OCI-LY1 (cell line): ENCODE data around the gene RPS21.

Source experiments
- H2AFZ ChIP-seq: fragments of 200-600 bp; sonication (generic), shearing (Covaris generic); 2 replicates; pipeline ENCODE4 v1.6.0; 2014; ENCODE audit warnings: antibody characterized with exemption, mild to moderate bottlenecking, low read length
- H3F3A ChIP-seq: fragments of 200-600 bp; sonication (generic), shearing (Covaris generic); 2 replicates; pipeline ENCODE4 v1.6.0; 2014; ENCODE audit warnings: mild to moderate bottlenecking, antibody characterized with exemption, low read length, moderate library complexity; ENCODE audit not compliant: insufficient read depth
- H3K27ac ChIP-seq: fragments of 200-600 bp; sonication (generic); 2 replicates; pipeline ENCODE4 v1.5.1; 2014; ENCODE audit warnings: low read length, mixed run types, mild to moderate bottlenecking, low read depth; ENCODE audit not compliant: poor library complexity, severe bottlenecking
- H3K27me3 ChIP-seq: fragments of 200-600 bp; sonication (generic); 2 replicates; pipeline ENCODE4 v1.6.0; 2014; ENCODE audit warnings: antibody characterized with exemption, mild to moderate bottlenecking, low read length, moderate library complexity; ENCODE audit not compliant: insufficient read depth
- H3K36me3 ChIP-seq: fragments of 200-600 bp; sonication (generic); 2 replicates; pipeline ENCODE4 v1.6.1; 2014; ENCODE audit warnings: mild to moderate bottlenecking, antibody characterized with exemption, low read length, moderate library complexity, mixed read lengths; ENCODE audit not compliant: insufficient read depth
- H3K4me1 ChIP-seq: fragments of 200-600 bp; sonication (generic); 2 replicates; pipeline ENCODE4 v1.5.1; 2014; ENCODE audit warnings: mild to moderate bottlenecking, low read length, moderate library complexity; ENCODE audit not compliant: insufficient read depth, severe bottlenecking
- H3K4me2 ChIP-seq: fragments of 200-600 bp; sonication (generic), shearing (Covaris generic); 2 replicates; pipeline ENCODE4 v1.6.1; 2014; ENCODE audit warnings: low read length
- H3K4me3 ChIP-seq: fragments of 200-600 bp; sonication (generic); 2 replicates; pipeline ENCODE4 v1.5.1; 2014; ENCODE audit warnings: low read length, low read depth, mild to moderate bottlenecking, mixed read lengths; ENCODE audit not compliant: poor library complexity, severe bottlenecking
- H3K79me2 ChIP-seq: fragments of 200-600 bp; shearing (Covaris generic); 2 replicates; pipeline ENCODE4 v1.6.1; 2016; ENCODE audit warnings: mixed run types, low read length, mixed read lengths; ENCODE audit not compliant: insufficient read depth
- H3K9ac ChIP-seq: fragments of 200-600 bp; sonication (generic), shearing (Covaris generic); 2 replicates; pipeline ENCODE4 v1.6.1; 2014; ENCODE audit warnings: mild to moderate bottlenecking, low read length, mixed read lengths
- H3K9me2 ChIP-seq: fragments of 200-600 bp; sonication (generic), shearing (Covaris generic); 2 replicates; pipeline ENCODE4 v1.6.1; 2014; ENCODE audit warnings: low read depth, mild to moderate bottlenecking, low read length, mixed read lengths
- H3K9me3 ChIP-seq: fragments of 200-600 bp; shearing (Covaris generic); 2 replicates; pipeline ENCODE4 v1.6.1; 2014; ENCODE audit warnings: low read length, mixed read lengths
- H4K20me1 ChIP-seq: fragments of 200-600 bp; sonication (generic), shearing (Covaris generic); 2 replicates; pipeline ENCODE4 v1.6.0; 2016; ENCODE audit warnings: mild to moderate bottlenecking, low read length; ENCODE audit not compliant: insufficient read depth
- EZH2 ChIP-seq: fragments of 200-600 bp; sonication (generic), shearing (Covaris generic); IDR thresholded peaks from 2 replicates; pipeline ENCODE4 v1.8.0; 2017; ENCODE audit warnings: borderline replicate concordance, mixed run types, mild to moderate bottlenecking, antibody characterized with exemption, low read length, moderate library complexity, mixed read lengths
- TF ChIP-seq, protein P1 (sequence below): fragments of 200-600 bp; sonication (generic), shearing (Covaris generic); IDR thresholded peaks from 2 replicates; pipeline ENCODE4 v1.5.1; 2017; ENCODE audit warnings: mild to moderate bottlenecking, antibody characterized with exemption, low read length, moderate library complexity, mixed read lengths

RPS21 gene

DNA sequence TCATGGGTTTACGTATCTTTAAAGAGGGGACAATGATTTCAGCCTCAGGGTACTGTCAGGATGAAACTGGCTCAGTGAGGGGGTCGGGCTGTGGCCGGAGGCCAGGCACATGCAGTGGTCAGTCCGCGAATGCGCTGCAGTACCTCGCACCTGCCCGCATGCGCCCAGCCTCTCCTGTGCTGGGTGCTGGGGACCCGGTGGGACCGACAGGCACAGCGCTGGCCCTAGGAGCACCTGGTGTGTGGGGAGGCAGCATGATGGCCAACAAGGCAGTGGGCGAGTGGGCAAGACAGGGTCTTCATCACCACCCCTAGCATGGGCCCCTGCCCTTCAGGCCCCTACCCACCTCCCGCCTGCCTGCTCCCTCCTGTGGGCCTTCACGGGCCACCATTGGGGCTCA, 21.2 kb downstream of the RPS21 start:
- Histone ChIP-seq H3K36me3 (peaks cover 3% of the 10 kb centered on the region; the same call in 1 of the 2 replicates), H3K27ac (no peak overlapping the region), H3K4me1 (peaks cover 35% of the 10 kb centered on the region)

DNA sequence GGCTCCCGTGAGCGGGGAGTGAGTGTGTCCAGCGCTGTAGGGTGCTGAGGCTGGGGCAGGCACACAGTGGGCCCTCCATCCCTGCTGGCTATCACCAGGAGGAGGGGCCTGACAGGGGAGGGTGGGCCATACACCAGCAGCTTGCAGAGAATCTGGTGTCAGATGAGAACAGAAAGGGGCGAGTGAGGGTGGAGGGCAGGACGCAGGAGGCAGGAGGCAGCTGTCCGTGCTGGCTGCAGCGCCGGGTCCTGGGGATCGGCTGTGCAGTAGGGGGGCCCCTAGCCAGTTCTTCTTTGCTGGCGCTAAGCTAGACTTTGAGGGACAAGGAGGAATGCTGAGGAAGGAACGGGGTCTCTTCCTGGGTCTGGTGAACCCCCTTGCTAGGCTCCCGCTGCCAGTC, 21.7 kb downstream of the RPS21 start:
- no peaks in the 10 kb centered on the region for H4K20me1 ChIP-seq
- 0 out of 2 replicates have a peak, but pooled peaks cover 4% of the 10 kb centered on the region for H3K79me2 ChIP-seq
- no peaks in the 10 kb centered on the region; the same call in 1 of the 2 replicates for H3K27me3 ChIP-seq
- H3K4me3 ChIP-seq, result no peak overlapping the region
- no peak overlapping the region for H3K9ac ChIP-seq
- no peak overlapping the region for H2AFZ ChIP-seq
- H3K9me2 ChIP-seq, result no peaks in the 10 kb centered on the region
- H3K27ac ChIP-seq, result no peak overlapping the region
- no peaks in the 10 kb centered on the region for H3K36me3 ChIP-seq
- peaks cover 35% of the 10 kb centered on the region for H3K4me1 ChIP-seq
- H3F3A ChIP-seq, result no peaks in the 10 kb centered on the region
- TF ChIP-seq, protein P1, sequence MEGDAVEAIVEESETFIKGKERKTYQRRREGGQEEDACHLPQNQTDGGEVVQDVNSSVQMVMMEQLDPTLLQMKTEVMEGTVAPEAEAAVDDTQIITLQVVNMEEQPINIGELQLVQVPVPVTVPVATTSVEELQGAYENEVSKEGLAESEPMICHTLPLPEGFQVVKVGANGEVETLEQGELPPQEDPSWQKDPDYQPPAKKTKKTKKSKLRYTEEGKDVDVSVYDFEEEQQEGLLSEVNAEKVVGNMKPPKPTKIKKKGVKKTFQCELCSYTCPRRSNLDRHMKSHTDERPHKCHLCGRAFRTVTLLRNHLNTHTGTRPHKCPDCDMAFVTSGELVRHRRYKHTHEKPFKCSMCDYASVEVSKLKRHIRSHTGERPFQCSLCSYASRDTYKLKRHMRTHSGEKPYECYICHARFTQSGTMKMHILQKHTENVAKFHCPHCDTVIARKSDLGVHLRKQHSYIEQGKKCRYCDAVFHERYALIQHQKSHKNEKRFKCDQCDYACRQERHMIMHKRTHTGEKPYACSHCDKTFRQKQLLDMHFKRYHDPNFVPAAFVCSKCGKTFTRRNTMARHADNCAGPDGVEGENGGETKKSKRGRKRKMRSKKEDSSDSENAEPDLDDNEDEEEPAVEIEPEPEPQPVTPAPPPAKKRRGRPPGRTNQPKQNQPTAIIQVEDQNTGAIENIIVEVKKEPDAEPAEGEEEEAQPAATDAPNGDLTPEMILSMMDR, result no peak
- TF ChIP-seq EZH2, result no peak
- no peaks in the 10 kb centered on the region for H3K9me3 ChIP-seq
- no peak overlapping the region for H3K4me2 ChIP-seq

More for the DNA sequence above, 21.2 kb downstream of the RPS21 start:
- no peaks in the 10 kb centered on the region for H4K20me1 ChIP-seq
- H3K9me3 ChIP-seq, result no peaks in the 10 kb centered on the region
- H3F3A ChIP-seq, result no peaks in the 10 kb centered on the region
- 0 out of 2 replicates have a peak, but pooled peaks cover 4% of the 10 kb centered on the region for H3K79me2 ChIP-seq
- H3K4me2 ChIP-seq, result peak overlapping the region; percentile 57
- no peaks in the 10 kb centered on the region; the same call in 1 of the 2 replicates for H3K27me3 ChIP-seq
- peak overlapping the region; percentile 51; the same call in 1 of the 2 replicates for H3K9ac ChIP-seq
- TF ChIP-seq EZH2, result no peak
- TF ChIP-seq, protein P1, result no peak
- no peaks in the 10 kb centered on the region for H3K9me2 ChIP-seq
- peak overlapping the region; percentile 57 for H3K4me3 ChIP-seq
- H2AFZ ChIP-seq, result no peak overlapping the region

DNA sequence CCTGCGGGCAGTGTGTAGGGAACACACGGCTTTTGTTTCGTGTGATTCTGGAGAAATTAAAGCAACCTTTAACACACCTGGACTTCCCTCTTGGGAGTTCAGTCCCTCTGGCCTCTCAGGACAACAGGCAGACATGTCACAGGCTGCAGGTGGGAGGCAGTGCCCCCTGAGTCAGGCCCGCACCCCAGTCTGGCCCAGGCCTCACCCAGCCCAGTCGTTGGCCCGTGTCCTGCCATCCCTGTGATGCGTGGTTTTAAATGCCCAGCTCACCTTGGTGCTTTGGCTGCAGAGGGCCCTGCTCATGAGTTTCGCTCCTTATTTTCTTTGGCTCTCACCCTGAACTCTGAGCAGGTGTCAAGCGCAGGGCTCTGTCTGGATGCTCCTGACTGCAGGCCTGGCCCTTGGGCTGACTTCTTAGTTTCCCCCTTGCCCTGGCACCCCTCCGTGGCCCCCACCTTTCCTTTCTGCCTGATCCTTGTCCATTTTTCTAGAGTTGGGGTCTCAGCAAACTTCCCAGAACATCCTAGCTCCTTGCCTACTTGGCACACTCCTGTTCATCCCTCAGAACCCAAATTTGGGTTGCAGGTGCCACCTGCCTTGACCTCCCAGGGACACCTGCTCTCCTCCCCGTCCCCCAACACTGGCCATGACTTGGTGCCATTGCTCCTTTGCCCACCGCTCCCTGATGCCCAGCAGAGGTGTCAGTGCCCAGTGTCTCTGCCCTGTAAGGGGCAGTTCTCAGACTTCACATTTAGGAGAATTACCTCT, 22.4 kb downstream of the RPS21 start:
- H3K4me2 ChIP-seq, result no peak overlapping the region
- H3K36me3 ChIP-seq, result no peaks in the 10 kb centered on the region
- no peaks in the 10 kb centered on the region for H3F3A ChIP-seq
- H4K20me1 ChIP-seq, result no peaks in the 10 kb centered on the region
- no peak overlapping the region for H3K9ac ChIP-seq
- H3K27ac ChIP-seq, result no peak overlapping the region
- no peak overlapping the region for H3K4me3 ChIP-seq
- H3K9me2 ChIP-seq, result no peaks in the 10 kb centered on the region
- TF ChIP-seq, protein P1, result no peak
- no peak for TF ChIP-seq EZH2
- no peaks in the 10 kb centered on the region; the same call in 1 of the 2 replicates for H3K27me3 ChIP-seq
- H2AFZ ChIP-seq, result no peak overlapping the region
- H3K9me3 ChIP-seq, result no peaks in the 10 kb centered on the region
- H3K4me1 ChIP-seq, result peaks cover 35% of the 10 kb centered on the region
- H3K79me2 ChIP-seq, result 0 out of 2 replicates have a peak, but pooled peaks cover 4% of the 10 kb centered on the region
